HG03457 (cell line): ENCODE data around the gene HNRNPAB.
"Not testable (repeated sequence)": the region's sequence is repeated elsewhere in the genome, so short reads cannot be mapped to it uniquely, and the experiment has no call there.

ENCODE experiments used
- ATAC-seq: cut with Tn5 transposase; IDR thresholded peaks from one replicate; pipeline ENCODE4 v1.9.1; 2021; ENCODE audit warnings: moderate number of reproducible peaks; ENCODE audit not compliant: unreplicated experiment

The HNRNPAB gene

GRCh38 chr5:178241688-178242231 is 37.4 kb downstream of the HNRNPAB start:
- ATAC-seq, result no peak

GRCh38 chr5:178242416-178242815 is 38.1 kb downstream of the HNRNPAB start:
- ATAC-seq, result no peak

- no peak for ATAC-seq
Measured at GRCh38 chr5:178244576-178244975, 40.2 kb downstream of the HNRNPAB start.

GRCh38 chr5:178245389-178245788 is 41.1 kb downstream of the HNRNPAB start:
- no peak for ATAC-seq

- ATAC-seq, result no peak
Measured at GRCh38 chr5:178246624-178247279, 42.4 kb downstream of the HNRNPAB start.

GRCh38 chr5:178247481-178248456 is 43.4 kb downstream of the HNRNPAB start:
- ATAC-seq, result no peak

- ATAC-seq, result no peak
Measured at GRCh38 chr5:178248750-178249149, 44.4 kb downstream of the HNRNPAB start.

- no peak for ATAC-seq
Measured at GRCh38 chr5:178249191-178249989, 45.1 kb downstream of the HNRNPAB start.

- no peak for ATAC-seq
Measured at GRCh38 chr5:178250263-178250662, 45.9 kb downstream of the HNRNPAB start.

GRCh38 chr5:178252258-178252657 is 47.9 kb downstream of the HNRNPAB start:
- ATAC-seq, result no peak

- ATAC-seq, result not testable (repeated sequence)
Measured at GRCh38 chr5:178253632-178254031, 49.3 kb downstream of the HNRNPAB start.

GRCh38 chr5:178256746-178257145 is 52.4 kb downstream of the HNRNPAB start:
- ATAC-seq, result no peak

GRCh38 chr5:178257650-178258049 is 53.3 kb downstream of the HNRNPAB start:
- ATAC-seq, result no peak

- no peak for ATAC-seq
Measured at GRCh38 chr5:178259623-178260536, 55.5 kb downstream of the HNRNPAB start.
